ENCODE results near the gene FAM170B.

- TF ChIP-seq CTCF (conservative IDR thresholded peaks at IDR 0.05; ENCODE audit: low read depth in 2 of 2) (no peak), CREB1 (CRISPR knock-in tag; IDR thresholded peaks at IDR 0.05; ENCODE audit: low read depth) (no peak), EZH2 (IDR thresholded peaks at IDR 0.05; ENCODE audit: low read depth, unreplicated experiment) (no peak), ZNF114 (CRISPR knock-in tag; IDR thresholded peaks at IDR 0.05) (no peak), EZH2phosphoT487 (IDR thresholded peaks at IDR 0.05; ENCODE audit: unreplicated experiment) (no peak), POLR2AphosphoS5 (IDR thresholded peaks at IDR 0.05; ENCODE audit: low read depth) (no peak), ZNF331 (CRISPR knock-in tag; IDR thresholded peaks at IDR 0.05; ENCODE audit: low read depth) (no peak), JUNB (IDR thresholded peaks at IDR 0.05; ENCODE audit: unreplicated experiment) (no peak)
- TF ChIP-seq, protein P1, sequence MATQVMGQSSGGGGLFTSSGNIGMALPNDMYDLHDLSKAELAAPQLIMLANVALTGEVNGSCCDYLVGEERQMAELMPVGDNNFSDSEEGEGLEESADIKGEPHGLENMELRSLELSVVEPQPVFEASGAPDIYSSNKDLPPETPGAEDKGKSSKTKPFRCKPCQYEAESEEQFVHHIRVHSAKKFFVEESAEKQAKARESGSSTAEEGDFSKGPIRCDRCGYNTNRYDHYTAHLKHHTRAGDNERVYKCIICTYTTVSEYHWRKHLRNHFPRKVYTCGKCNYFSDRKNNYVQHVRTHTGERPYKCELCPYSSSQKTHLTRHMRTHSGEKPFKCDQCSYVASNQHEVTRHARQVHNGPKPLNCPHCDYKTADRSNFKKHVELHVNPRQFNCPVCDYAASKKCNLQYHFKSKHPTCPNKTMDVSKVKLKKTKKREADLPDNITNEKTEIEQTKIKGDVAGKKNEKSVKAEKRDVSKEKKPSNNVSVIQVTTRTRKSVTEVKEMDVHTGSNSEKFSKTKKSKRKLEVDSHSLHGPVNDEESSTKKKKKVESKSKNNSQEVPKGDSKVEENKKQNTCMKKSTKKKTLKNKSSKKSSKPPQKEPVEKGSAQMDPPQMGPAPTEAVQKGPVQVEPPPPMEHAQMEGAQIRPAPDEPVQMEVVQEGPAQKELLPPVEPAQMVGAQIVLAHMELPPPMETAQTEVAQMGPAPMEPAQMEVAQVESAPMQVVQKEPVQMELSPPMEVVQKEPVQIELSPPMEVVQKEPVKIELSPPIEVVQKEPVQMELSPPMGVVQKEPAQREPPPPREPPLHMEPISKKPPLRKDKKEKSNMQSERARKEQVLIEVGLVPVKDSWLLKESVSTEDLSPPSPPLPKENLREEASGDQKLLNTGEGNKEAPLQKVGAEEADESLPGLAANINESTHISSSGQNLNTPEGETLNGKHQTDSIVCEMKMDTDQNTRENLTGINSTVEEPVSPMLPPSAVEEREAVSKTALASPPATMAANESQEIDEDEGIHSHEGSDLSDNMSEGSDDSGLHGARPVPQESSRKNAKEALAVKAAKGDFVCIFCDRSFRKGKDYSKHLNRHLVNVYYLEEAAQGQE (IDR thresholded peaks at IDR 0.05; ENCODE audit: unreplicated experiment): no peak
Observed at GRCh38 chr10:49099046-49099445, 34.8 kb downstream of the FAM170B start.
